Daoy (cell line): ENCODE results near the gene CDC42EP1. TPM values are rescaled to one million over a fixed set of nuclear protein-coding genes. Genes with fewer than 3 reads are reported as not detected.
"Not testable (repeated sequence)": the region's sequence is repeated elsewhere in the genome, so short reads cannot be mapped to it uniquely, and the experiment has no call there.

Source experiments
- DNase-seq: peaks from one replicate; pipeline ENCODE4 v3.0.0-alpha.2; 2015; ENCODE audit warnings: low read depth
- total RNA-seq: library from RNA; depleted of rRNA; stranded (reverse); fragments of >200 nt; shearing (Covaris generic); gene quantifications from 2 replicates; pipeline ENCODE4 v1.2.3, GENCODE V29; 2014; rRNA removed

The CDC42EP1 gene
- 11.8 and 13.1 TPM in 2 replicates for total RNA-seq

GRCh38 chr22:37559901-37560607 lies at the start of gene CDC42EP1:
Gene CDC42EP1 (plus strand): TSS chr22:37560480. CDS start chr22:37566350, 5,870 bp downstream.
- DNase-seq = peak; percentile 57

GRCh38 chr22:37511395-37512104 lies 48.7 kb upstream of the CDC42EP1 start:
- DNase-seq = no peak

- DNase-seq = peak; percentile 37
Observed at GRCh38 chr22:37514526-37515051, 45.7 kb upstream of the CDC42EP1 start.

- no peak for DNase-seq
Observed at GRCh38 chr22:37515901-37516300, 44.4 kb upstream of the CDC42EP1 start.

GRCh38 chr22:37516456-37516855 lies 43.8 kb upstream of the CDC42EP1 start:
- DNase-seq = no peak

- DNase-seq = no peak
Observed at GRCh38 chr22:37517826-37518450, 42.3 kb upstream of the CDC42EP1 start.

- peak; percentile 29 for DNase-seq
Observed at GRCh38 chr22:37518509-37519267, 41.6 kb upstream of the CDC42EP1 start.

- peak; percentile 60 for DNase-seq
Observed at GRCh38 chr22:37519268-37520195, 40.7 kb upstream of the CDC42EP1 start, which contains the start of gene CARD10. Gene CARD10 (minus strand): TSS chr22:37519415. CDS start chr22:37519200, 215 bp downstream.

GRCh38 chr22:37520776-37521191 lies 39.5 kb upstream of the CDC42EP1 start:
- no peak for DNase-seq

- no peak for DNase-seq
Observed at GRCh38 chr22:37521236-37521739, 39.0 kb upstream of the CDC42EP1 start.

- DNase-seq = no peak
Observed at GRCh38 chr22:37522482-37522881, 37.8 kb upstream of the CDC42EP1 start.

GRCh38 chr22:37525073-37525745 lies 35.1 kb upstream of the CDC42EP1 start:
- peak; percentile 96 for DNase-seq

GRCh38 chr22:37525746-37526350 lies 34.4 kb upstream of the CDC42EP1 start:
- no peak for DNase-seq

- DNase-seq = peak; percentile 87
Observed at GRCh38 chr22:37526376-37526775, 33.9 kb upstream of the CDC42EP1 start.

GRCh38 chr22:37527081-37527752 lies 33.1 kb upstream of the CDC42EP1 start:
- DNase-seq = not testable (repeated sequence)

GRCh38 chr22:37527952-37528351 lies 32.3 kb upstream of the CDC42EP1 start:
- not testable (repeated sequence) for DNase-seq

- no peak for DNase-seq
Observed at GRCh38 chr22:37529652-37530345, 30.5 kb upstream of the CDC42EP1 start.

- DNase-seq = peak; percentile 86
Observed at GRCh38 chr22:37533995-37534394, 26.3 kb upstream of the CDC42EP1 start.
